NCI-H2029 (cell line): Measurements from ENCODE around the gene TMEM40.
"Not testable (repeated sequence)": the region's sequence is repeated elsewhere in the genome, so short reads cannot be mapped to it uniquely, and the experiment has no call there.

Source experiments
- DNase-seq: peaks from one replicate; lab custom pipeline; 2025; lab: John Stamatoyannopoulos, UW

The TMEM40 gene

DNA sequence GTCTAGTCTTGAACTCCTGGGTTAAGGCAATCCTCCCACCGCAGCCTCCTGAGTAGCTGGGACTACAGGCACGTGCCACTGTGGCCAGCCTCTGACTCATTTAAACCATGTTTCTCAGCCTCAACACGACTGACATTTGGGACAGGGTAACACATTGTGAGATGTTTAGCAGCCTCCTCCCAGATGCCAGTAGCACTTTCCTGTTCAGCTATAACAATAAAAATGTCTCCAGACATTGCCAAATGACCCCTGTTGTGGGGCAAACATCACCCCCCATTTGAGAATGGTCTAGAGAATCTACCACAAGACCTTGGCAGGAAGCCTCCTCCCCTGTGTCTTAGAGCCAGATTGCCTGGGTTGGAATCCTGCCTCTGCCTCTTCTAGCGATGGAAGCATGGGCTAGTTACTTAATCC is 8.4 kb downstream of the TMEM40 start:
- DNase-seq, result no peak

DNA sequence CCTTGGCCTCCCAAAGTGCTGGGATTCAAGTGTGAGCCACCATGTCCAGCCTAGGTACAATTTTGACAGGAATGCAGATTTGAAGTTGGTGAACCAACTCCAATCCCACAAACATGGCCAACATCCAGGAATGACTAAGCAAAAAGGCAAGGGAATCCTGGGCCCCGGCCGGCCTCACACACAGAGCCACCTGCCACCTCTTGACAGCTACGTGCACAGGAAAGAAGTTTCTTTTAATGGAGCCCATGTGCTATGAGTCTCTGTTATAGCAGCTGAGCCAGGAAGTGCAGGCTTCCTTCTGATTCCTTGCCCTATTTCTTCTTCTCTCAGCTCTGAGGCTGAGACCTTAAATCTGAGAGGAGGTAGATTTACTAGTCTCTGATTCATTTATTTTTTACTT is 8.8 kb downstream of the TMEM40 start:
- DNase-seq, result peak; percentile 89

- no peak for DNase-seq
Measured at GRCh38 chr3:12748477-12748876, 10.6 kb downstream of the TMEM40 start.

- no peak for DNase-seq
Measured at GRCh38 chr3:12746419-12746818, 12.6 kb downstream of the TMEM40 start.

DNA sequence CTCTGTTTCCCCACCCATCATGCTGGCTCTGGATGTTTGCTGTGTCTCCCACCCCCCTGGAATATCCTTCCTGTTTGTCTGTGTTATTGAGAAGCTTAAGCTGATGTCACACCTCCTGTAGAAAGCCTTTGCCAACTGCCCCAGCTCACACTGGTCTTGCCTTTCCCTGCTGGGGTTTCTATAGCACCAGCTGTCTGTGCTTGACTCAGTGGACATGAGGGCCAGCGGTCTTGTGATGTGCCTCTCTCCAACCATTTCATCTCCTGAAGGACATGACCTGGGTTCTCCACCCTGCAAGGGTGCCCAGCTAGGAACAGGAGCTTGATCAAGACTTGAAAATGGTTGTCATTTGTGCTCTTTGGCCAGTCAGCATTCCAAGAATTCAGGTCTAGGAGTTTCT is 14.7 kb downstream of the TMEM40 start:
- DNase-seq, result no peak

- no peak for DNase-seq
Measured at GRCh38 chr3:12743583-12743982, 15.5 kb downstream of the TMEM40 start.

DNA sequence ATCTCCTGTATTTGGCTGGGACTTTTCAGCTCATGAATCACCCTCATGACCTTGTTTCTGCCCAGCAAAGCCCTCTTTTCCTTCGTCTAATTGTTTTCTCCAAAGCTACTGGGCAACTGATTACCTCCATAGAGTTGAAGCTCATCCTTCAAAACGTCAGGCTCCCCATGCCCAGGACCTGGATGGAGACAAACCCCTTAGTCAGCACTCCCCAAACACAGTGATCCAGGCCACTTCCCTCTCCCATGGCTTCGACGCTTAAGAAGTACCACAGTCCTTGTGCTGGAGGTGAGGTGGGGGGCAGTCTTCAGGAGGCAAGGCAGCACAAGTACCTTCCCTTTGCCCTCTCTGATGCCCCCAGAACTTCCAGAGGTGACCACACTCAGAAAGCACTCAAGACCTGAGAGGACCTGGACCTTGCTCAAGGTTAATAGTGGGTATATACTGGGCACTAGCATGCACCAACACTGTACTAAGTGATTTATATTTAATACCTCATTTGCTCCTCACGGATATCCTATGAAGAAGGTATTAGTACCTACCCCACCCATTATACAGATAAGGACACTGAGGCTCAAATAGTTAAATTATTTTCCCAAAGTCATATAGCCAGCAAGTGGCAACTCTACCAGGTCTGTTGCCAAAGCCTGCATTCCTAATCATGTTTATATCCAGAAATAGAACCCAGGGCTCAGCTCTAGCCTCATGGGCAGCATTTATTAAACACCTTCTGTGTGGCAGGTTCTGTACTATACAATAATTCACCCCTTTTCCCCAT is 16.5 kb downstream of the TMEM40 start:
- DNase-seq, result no peak

DNA sequence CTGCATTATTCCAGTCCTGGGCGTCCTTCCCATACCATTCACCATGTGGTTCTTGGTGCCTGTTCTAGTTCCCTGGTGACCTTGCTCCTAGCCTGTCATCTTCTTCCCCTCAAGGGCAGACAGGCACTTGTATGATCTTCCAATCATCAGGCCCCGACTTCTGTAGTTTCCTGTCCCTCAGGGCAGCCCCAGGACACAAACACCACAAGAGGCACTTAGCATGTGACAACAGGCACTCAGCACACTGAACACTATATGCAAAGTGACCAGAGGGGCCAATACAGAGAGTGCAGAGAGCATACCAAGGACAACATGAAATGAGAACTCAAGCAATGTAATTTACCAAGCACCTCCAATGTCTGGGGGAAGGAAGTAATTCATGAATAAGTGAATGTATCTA is 17.9 kb downstream of the TMEM40 start:
- DNase-seq, result peak; percentile 56

DNA sequence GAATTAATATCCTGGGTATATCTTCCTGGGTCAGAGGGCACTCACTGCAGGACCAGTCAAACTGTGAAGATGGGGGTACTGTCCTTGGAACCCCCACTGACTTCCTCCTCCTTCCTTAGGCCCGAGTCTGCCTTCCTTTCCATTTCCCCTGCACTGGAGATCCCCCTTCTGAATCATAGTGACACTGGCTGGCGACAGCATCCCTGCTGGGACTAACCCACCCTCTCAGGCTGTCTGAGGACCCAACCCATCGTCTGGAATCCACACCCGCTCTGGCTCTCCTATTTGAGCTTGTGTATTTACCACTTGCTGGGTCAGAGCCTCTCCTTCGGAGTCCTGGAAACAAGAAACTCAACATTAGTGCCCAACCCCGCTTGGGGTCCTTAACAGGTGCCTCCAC is 21.2 kb downstream of the TMEM40 start:
- no peak for DNase-seq

GRCh38 chr3:12737319-12737718 is 21.7 kb downstream of the TMEM40 start:
- DNase-seq, result no peak

GRCh38 chr3:12734960-12735359 is 24.1 kb downstream of the TMEM40 start:
- no peak for DNase-seq

GRCh38 chr3:12733566-12733965 is 25.5 kb downstream of the TMEM40 start:
- no peak for DNase-seq

DNA sequence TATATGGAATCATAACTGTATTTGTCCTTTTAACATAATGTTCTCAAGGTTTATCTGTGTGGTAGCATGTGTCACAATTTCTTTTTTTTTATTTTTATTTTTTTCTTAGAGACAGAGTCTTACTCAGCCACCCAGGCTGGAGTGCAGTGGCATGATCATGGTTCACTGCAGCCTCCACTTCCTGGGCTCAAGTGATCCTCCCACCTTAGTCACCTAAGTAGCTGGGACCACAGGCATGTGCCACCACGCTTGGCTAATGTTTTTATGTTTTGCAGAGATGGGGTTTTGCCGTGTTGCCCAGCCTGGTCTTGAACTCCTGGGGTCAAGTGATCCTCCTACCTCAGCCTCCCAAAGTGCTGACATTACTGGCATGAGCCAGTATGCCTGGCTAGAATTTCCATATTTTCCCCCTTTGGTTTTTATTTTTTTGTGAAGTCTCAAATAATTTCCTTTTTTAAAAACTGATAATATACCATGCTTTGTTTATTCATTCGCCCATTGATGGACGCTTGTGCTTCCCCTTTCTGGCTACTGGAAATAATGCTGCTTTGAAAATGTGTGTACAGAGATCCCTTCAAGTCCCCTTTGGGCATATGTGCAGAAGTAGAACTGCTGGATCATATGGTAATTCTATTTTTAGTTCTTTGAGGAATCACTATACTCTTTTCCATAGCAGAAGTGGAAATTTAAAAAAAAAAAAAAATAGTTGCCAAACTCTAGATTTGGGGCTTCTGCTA is 28.4 kb downstream of the TMEM40 start:
- no peak for DNase-seq

GRCh38 chr3:12729051-12729651 is 29.9 kb downstream of the TMEM40 start:
- DNase-seq, result no peak

DNA sequence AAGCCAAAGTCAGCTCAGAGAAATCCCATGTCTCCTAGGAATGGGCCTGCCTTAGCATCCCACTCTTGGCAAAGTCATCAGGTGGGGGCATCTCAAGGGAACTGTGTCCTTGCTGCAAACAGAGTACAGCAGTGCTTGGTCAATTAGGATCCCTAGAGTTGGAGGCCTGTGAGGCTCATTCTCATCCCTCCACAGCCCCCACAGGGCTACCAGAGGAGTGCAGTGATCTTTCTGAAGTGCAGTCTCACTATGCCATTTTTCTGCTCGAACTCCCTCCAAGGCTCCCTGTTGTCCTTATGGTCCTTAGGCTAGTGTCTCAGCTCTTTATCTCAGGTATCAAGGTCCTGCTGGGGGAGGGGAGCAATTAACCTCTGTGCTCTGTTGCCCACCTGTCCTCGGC is 31.1 kb downstream of the TMEM40 start:
- DNase-seq, result no peak

- DNase-seq, result no peak
Measured at GRCh38 chr3:12727481-12727880, 31.6 kb downstream of the TMEM40 start.

- no peak for DNase-seq
Measured at GRCh38 chr3:12725436-12725835, 33.6 kb downstream of the TMEM40 start.

- DNase-seq, result no peak
Measured at GRCh38 chr3:12724794-12725193, 34.3 kb downstream of the TMEM40 start.

- not testable (repeated sequence) for DNase-seq
Measured at GRCh38 chr3:12723362-12723761, 35.7 kb downstream of the TMEM40 start.

- DNase-seq, result no peak
Measured at GRCh38 chr3:12722226-12722625, 36.8 kb downstream of the TMEM40 start.

GRCh38 chr3:12719984-12720898 is 38.8 kb downstream of the TMEM40 start:
- peak; percentile 90 for DNase-seq

DNA sequence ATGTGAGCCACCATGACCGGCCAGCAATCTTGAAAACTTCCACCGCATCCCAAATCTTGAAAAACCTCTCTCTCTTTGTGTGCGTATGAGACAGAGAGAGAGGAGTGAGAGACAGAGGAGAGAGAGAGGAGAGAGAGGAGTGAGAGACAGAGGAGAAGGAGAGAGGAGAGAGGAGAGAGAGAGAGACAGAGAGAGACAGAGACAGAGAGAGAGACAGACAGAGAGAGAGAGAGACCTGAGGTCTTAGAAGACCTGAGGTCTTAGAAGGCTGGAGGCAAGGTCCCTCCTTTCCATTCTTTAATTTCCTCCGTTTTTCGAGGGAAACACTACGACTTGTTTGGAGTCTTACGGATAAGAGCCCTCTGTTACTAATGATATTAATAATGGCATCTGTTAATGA is 39.5 kb downstream of the TMEM40 start:
- DNase-seq, result no peak
